A673 (cell line): ENCODE results near the gene FHIT.

Source experiments
- EZH2 ChIP-seq: fragments of 200-600 bp; sonication (generic); IDR thresholded peaks from 2 replicates; pipeline ENCODE4 v1.6.1; 2017; ENCODE audit warnings: borderline replicate concordance, low read depth, mild to moderate bottlenecking, mixed read lengths, antibody characterized with exemption, low read length; ENCODE audit not compliant: poor library complexity, severe bottlenecking
- TF ChIP-seq, protein P1 (sequence below): fragments of 300-800, 200-600 bp; sonication (generic); conservative IDR thresholded peaks from 2 replicates; pipeline ENCODE4 v1.5.1; 2017; ENCODE audit warnings: low read depth, mild to moderate bottlenecking, antibody characterized with exemption, low read length, moderate library complexity, mixed read lengths

GRCh38 chr3:60512506-60512905, 738.7 kb downstream of the FHIT start:
- TF ChIP-seq, protein P1, sequence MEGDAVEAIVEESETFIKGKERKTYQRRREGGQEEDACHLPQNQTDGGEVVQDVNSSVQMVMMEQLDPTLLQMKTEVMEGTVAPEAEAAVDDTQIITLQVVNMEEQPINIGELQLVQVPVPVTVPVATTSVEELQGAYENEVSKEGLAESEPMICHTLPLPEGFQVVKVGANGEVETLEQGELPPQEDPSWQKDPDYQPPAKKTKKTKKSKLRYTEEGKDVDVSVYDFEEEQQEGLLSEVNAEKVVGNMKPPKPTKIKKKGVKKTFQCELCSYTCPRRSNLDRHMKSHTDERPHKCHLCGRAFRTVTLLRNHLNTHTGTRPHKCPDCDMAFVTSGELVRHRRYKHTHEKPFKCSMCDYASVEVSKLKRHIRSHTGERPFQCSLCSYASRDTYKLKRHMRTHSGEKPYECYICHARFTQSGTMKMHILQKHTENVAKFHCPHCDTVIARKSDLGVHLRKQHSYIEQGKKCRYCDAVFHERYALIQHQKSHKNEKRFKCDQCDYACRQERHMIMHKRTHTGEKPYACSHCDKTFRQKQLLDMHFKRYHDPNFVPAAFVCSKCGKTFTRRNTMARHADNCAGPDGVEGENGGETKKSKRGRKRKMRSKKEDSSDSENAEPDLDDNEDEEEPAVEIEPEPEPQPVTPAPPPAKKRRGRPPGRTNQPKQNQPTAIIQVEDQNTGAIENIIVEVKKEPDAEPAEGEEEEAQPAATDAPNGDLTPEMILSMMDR = no peak
- TF ChIP-seq EZH2 = no peak
